ENCODE results near the gene CTDP1. TPM values are rescaled to one million over a fixed set of nuclear protein-coding genes. Genes with fewer than 3 reads are reported as not detected.

CTDP1 gene
- total RNA-seq, 1 experiment from 2014 or later = 24.9 TPM

DNA sequence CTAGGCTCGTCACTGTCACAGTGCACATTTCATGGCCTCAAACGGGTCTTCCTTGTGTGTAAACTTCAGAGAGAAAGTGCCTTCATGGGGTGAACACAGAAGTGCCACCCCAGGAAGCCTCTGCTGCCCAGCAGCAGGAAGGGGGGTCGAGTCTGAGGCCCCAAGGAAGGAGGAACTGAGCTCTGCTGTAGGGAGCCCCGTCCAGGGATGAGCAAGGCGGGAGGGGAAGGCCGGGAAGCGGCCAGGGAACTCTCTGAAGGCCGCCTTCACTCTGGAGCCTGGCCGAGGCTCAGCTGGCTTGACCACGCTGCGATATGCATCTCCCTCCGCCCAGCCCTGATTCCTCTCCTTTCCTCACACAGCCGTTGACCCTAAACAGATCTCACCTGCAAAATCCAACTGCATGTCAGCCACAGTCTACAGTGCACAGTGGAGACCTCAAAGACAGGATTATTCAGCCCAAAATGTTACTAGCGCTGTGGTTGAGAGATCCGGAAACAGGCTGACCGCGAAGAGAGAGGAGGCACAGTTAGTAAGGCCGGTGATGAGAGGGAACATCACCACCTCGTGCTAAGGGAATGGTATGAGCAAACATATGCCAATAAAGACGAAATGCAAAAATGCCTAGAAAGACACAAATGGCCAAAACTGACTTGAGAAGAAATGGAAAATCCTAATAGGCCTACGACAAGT lies 34.2 kb upstream of the CTDP1 start:
- peaks cover 0 to 5% of the 10 kb centered on the region in 2 experiments; a peak in 1 of 4 replicates for H3K4me1 ChIP-seq (ENCODE audit: control insufficient read depth in 1 of 2, insufficient read depth in 2 of 2, low read length in 2 of 2)
- ATAC-seq = no peak
- H3K27ac ChIP-seq (ENCODE audit: low read depth, low read length) = no peak overlapping the region
- no peaks in the 10 kb centered on the region for H3K9me3 ChIP-seq (ENCODE audit: control insufficient read depth in 1 of 2, insufficient read depth in 1 of 2, low read depth in 1 of 2, low read length in 2 of 2)
- POLR2A ChIA-PET = no interaction called here
- no peak overlapping the region for H3K9ac ChIP-seq (ENCODE audit: low read length)
- TF ChIP-seq EGR1 (IDR thresholded peaks at IDR 0.05; ENCODE audit: low read depth) = no peak
- TF ChIP-seq SIN3A (IDR thresholded peaks at IDR 0.05; ENCODE audit: low read depth) = no peak
- no peak for TF ChIP-seq POLR2AphosphoS5 (IDR thresholded peaks at IDR 0.05; ENCODE audit: low read depth, low read length)
- TF ChIP-seq EZH2phosphoT487 (IDR thresholded peaks at IDR 0.05; ENCODE audit: borderline replicate concordance) = no peak
- no peak for TF ChIP-seq YY1 (IDR thresholded peaks at IDR 0.05; ENCODE audit: extremely low read depth, insufficient replicate concordance, low read depth, low read length)
- no peak for TF ChIP-seq CBX3 (IDR thresholded peaks at IDR 0.05; ENCODE audit: low read depth)
- TF ChIP-seq, protein P1, sequence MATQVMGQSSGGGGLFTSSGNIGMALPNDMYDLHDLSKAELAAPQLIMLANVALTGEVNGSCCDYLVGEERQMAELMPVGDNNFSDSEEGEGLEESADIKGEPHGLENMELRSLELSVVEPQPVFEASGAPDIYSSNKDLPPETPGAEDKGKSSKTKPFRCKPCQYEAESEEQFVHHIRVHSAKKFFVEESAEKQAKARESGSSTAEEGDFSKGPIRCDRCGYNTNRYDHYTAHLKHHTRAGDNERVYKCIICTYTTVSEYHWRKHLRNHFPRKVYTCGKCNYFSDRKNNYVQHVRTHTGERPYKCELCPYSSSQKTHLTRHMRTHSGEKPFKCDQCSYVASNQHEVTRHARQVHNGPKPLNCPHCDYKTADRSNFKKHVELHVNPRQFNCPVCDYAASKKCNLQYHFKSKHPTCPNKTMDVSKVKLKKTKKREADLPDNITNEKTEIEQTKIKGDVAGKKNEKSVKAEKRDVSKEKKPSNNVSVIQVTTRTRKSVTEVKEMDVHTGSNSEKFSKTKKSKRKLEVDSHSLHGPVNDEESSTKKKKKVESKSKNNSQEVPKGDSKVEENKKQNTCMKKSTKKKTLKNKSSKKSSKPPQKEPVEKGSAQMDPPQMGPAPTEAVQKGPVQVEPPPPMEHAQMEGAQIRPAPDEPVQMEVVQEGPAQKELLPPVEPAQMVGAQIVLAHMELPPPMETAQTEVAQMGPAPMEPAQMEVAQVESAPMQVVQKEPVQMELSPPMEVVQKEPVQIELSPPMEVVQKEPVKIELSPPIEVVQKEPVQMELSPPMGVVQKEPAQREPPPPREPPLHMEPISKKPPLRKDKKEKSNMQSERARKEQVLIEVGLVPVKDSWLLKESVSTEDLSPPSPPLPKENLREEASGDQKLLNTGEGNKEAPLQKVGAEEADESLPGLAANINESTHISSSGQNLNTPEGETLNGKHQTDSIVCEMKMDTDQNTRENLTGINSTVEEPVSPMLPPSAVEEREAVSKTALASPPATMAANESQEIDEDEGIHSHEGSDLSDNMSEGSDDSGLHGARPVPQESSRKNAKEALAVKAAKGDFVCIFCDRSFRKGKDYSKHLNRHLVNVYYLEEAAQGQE (IDR thresholded peaks at IDR 0.05; ENCODE audit: low read depth) = no peak
- TF ChIP-seq JUND (IDR thresholded peaks at IDR 0.05) = no peak
- no peak for TF ChIP-seq RAD21 (IDR thresholded peaks at IDR 0.05; ENCODE audit: low read depth)
- TF ChIP-seq CEBPB (IDR thresholded peaks at IDR 0.05; ENCODE audit: low read depth) = no peak
- TF ChIP-seq CTCF (IDR thresholded peaks at IDR 0.05 in 2 of 3, conservative IDR thresholded peaks at IDR 0.05 in 1 of 3; ENCODE audit: borderline replicate concordance in 1 of 3, insufficient read depth in 1 of 3, low read depth in 2 of 3, low read length in 2 of 3) = no peak
- TF ChIP-seq ELF1 (IDR thresholded peaks at IDR 0.05; ENCODE audit: borderline replicate concordance, low read depth) = no peak
- TF ChIP-seq SP1 (IDR thresholded peaks at IDR 0.05; ENCODE audit: low read depth) = no peak
- TF ChIP-seq ATF3 (IDR thresholded peaks at IDR 0.05) = no peak
- no peak for TF ChIP-seq ZNF274 (IDR thresholded peaks at IDR 0.05; ENCODE audit: low read depth, low read length)
- TF ChIP-seq MAX (IDR thresholded peaks at IDR 0.05) = no peak
- no peak overlapping the region for H3K4me3 ChIP-seq (replicated peaks in 1 of 2; ENCODE audit: low read depth in 1 of 2, low read length in 2 of 2)
- no peaks in the 10 kb centered on the region for H3K27me3 ChIP-seq (ENCODE audit: insufficient read depth, low read length)
- H3K36me3 ChIP-seq (ENCODE audit: control insufficient read depth in 1 of 2, insufficient read depth in 2 of 2, low read length in 2 of 2) = no peaks in the 10 kb centered on the region
- RAD21 ChIA-PET (ENCODE audit: low non-redundant PET in 1 of 2, low total read pairs in 2 of 2, uncharacterized antibody in 2 of 2, unreplicated experiment in 2 of 2) = no interaction called here
- no peaks in the 10 kb centered on the region for H3K9me2 ChIP-seq (ENCODE audit: insufficient read depth)
- no peak for DNase-seq (ENCODE audit: low read depth, low spot score)
- intact Hi-C loops (cut with micrococcal nuclease) = loop anchor here (2.0 to 10.0 kb wide), 2 partner anchors 117 to 771 kb away; no protein-coding TSS in a partner anchor
- no peak overlapping the region for H3K4me2 ChIP-seq (ENCODE audit: low read length)
- no TSS peak for BruUV-seq (replicated peaks)
- no peaks in the 10 kb centered on the region for H4K20me1 ChIP-seq (ENCODE audit: insufficient read depth)
- CTCF ChIA-PET = interaction anchor here (1.2 kb wide), 1 partner anchor 264 kb away, joined by 3 read pairs; no protein-coding TSS in a partner anchor
- no peak overlapping the region for H2AFZ ChIP-seq (ENCODE audit: low read depth, low read length, poor library complexity, severe bottlenecking)
- no peaks in the 10 kb centered on the region for H3K79me2 ChIP-seq (ENCODE audit: insufficient read depth, low read length)
